NCI-H226 (cell line): ENCODE data around the gene NTNG1.

Experiments used
- DNase-seq: peaks from one replicate; pipeline ENCODE4 v3.0.0-alpha.2; 2015

Gene NTNG1

GRCh38 chr1:107264561-107264960 is 123.7 kb downstream of the NTNG1 start:
- DNase-seq, result no peak

GRCh38 chr1:107267489-107267888 is 126.7 kb downstream of the NTNG1 start:
- no peak for DNase-seq

GRCh38 chr1:107272321-107272720 is 131.5 kb downstream of the NTNG1 start:
- DNase-seq, result no peak

GRCh38 chr1:107273515-107273914 is 132.7 kb downstream of the NTNG1 start:
- no peak for DNase-seq

GRCh38 chr1:107274227-107274626 is 133.4 kb downstream of the NTNG1 start:
- DNase-seq, result no peak

GRCh38 chr1:107276247-107276646 is 135.4 kb downstream of the NTNG1 start:
- no peak for DNase-seq

- DNase-seq, result no peak
Observed at GRCh38 chr1:107277022-107277421, 136.2 kb downstream of the NTNG1 start.

- no peak for DNase-seq
Observed at GRCh38 chr1:107286125-107286524, 145.3 kb downstream of the NTNG1 start.

- DNase-seq, result no peak
Observed at GRCh38 chr1:107291987-107292386, 151.1 kb downstream of the NTNG1 start.

GRCh38 chr1:107293901-107294613 is 153.2 kb downstream of the NTNG1 start:
- DNase-seq, result no peak

- DNase-seq, result peak; percentile 38
Observed at GRCh38 chr1:107294686-107295085, 153.8 kb downstream of the NTNG1 start.

GRCh38 chr1:107297681-107298080 is 156.8 kb downstream of the NTNG1 start:
- no peak for DNase-seq

- no peak for DNase-seq
Observed at GRCh38 chr1:107298526-107298925, 157.7 kb downstream of the NTNG1 start.

GRCh38 chr1:107299521-107299920 is 158.7 kb downstream of the NTNG1 start:
- DNase-seq, result no peak

- DNase-seq, result no peak
Observed at GRCh38 chr1:107309962-107310361, 169.1 kb downstream of the NTNG1 start.

- DNase-seq, result no peak
Observed at GRCh38 chr1:107315652-107316051, 174.8 kb downstream of the NTNG1 start.

GRCh38 chr1:107318932-107319331 is 178.1 kb downstream of the NTNG1 start:
- no peak for DNase-seq

GRCh38 chr1:107323784-107324183 is 182.9 kb downstream of the NTNG1 start:
- DNase-seq, result no peak

- DNase-seq, result peak; percentile 70
Observed at GRCh38 chr1:107326824-107327445, 186.1 kb downstream of the NTNG1 start.

- DNase-seq, result no peak
Observed at GRCh38 chr1:107327446-107327845, 186.6 kb downstream of the NTNG1 start.

- DNase-seq, result no peak
Observed at GRCh38 chr1:107328087-107328486, 187.2 kb downstream of the NTNG1 start.

- no peak for DNase-seq
Observed at GRCh38 chr1:107339775-107340174, 198.9 kb downstream of the NTNG1 start.

- DNase-seq, result no peak
Observed at GRCh38 chr1:107342316-107342715, 201.5 kb downstream of the NTNG1 start.

GRCh38 chr1:107342768-107343167 is 201.9 kb downstream of the NTNG1 start:
- no peak for DNase-seq

- no peak for DNase-seq
Observed at GRCh38 chr1:107343601-107344000, 202.8 kb downstream of the NTNG1 start.
